Measurements from ENCODE around the gene MUC20.
"Not testable (repeated sequence)": the region's sequence is repeated elsewhere in the genome, so short reads cannot be mapped to it uniquely, and the experiment has no call there.

MUC20 gene

DNA sequence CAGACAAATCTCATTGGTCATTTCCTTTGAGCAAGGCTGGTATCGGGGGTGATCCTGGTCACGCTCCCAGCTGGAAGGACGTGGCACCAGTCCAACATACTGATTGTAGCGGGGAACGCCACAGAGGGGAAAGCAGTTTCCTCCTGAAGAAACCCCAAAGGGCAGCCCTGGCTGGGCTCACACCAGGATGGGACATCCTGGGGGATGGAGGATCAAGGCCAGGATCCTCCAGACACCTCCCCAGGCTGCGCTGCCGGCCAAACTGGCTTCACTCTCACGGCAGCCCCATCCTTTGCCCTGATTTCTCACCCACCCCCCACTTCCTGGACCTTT is 36.6 kb downstream of the MUC20 start:
- DNase-seq, result no peak

DNA sequence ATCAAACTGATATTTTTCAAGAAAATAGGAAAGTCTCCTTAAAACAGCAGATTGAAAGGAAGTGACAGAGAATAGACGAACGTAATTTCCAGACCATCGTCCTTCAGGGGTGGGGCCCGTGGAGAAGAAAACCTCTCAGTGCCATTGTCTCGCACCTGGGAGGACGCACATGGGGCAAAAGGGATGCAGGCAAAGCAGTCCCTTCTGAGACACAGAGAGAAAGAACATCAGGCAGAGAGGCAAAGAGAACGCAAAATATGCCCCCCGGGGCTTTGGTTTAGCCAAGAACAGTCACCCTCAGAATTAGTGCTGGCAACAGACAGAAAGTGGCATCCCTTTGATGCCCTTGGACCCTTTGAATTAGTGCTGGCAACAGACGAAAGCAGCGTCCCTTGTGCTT is 37.0 kb downstream of the MUC20 start:
- no peak for DNase-seq

DNA sequence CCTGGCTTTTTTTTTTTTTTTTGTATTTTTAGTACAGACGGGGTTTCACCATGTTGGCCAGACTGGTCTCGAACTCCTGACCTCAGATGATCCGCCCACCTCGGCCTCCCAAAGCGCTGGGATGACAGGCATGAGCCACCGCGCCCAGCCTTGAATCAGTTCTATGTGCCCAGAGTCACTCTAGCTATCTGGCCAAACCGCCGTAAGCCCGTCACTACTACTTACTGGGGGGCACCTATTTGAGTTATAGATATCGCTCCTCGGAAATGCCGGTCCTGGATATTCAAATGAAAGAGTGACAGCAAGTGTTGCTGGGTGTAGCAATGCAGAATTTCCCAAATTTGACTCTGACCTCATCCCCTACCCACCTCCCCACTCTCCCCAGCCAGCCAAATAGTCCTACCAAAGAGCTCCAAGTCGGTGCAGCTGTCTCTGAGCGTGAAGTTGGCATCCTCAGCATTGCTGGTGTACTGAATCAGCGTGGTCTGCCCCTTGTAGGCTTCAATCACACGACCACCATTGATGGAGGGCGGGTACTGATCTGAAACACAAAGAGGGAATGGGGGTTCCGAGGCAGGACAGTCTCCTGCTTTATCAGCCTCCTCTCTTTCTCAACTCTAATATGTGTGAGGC is 38.1 kb downstream of the MUC20 start:
- DNase-seq, result no peak

DNA sequence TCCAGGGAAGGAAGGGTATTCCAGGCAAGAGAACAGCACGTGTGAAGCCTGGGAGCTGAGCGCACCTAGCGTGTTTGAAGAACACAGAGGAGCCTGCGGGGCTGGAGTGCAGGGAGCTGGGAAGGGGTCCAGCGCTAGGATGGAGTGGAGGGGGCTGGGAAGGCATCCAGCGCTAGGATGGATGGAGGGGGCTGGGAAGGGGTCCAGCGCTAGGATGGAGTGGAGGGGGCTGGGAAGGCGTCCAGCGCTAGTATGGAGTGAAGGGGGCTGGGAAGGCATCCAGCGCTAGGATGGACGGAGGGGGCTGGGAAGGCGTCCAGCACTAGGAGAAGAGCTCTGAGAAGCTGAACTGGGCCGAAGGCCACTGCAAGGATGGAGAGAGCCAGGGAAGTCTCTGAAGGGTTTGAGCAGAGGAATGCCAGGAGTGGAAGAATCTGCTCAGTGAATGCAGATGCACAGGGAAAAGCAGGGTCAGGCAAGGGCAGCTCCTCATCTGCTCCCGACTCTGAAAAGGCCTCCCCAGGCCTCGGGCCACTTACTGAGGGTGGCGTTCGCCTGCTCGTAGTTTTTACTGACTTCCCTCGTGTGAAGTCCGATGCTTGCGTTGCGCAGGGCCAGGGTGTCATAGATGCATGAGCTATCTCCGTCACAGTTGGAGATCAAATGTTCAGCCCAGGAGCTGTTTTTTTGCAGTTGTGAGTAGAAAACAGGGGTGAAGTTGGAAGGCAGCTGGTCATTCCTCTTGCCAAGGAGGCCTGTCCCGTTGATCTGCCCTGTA is 39.8 kb downstream of the MUC20 start:
- no peak for DNase-seq

DNA sequence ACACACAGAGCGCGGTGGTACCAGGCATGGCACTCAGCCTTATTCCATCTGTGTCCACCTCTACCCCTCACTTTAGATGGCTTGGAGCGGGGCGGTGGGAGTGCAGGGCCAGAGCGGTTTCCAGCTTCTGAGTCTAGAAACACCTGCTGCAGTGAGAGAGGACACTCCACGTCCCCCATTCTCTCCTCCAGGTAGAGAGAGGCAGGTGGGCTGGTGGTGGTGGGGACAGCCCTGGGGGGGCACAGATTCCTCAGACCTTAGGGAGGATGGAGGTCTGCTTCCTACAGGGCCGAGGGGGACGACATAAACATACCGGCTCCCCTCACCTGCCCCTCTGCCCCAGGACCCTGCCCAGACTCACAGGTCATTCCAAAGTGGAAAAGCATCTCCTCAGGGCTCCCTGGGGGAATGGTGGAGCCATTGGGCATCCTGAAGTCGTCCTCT is 40.4 kb downstream of the MUC20 start:
- no peak for DNase-seq

DNA sequence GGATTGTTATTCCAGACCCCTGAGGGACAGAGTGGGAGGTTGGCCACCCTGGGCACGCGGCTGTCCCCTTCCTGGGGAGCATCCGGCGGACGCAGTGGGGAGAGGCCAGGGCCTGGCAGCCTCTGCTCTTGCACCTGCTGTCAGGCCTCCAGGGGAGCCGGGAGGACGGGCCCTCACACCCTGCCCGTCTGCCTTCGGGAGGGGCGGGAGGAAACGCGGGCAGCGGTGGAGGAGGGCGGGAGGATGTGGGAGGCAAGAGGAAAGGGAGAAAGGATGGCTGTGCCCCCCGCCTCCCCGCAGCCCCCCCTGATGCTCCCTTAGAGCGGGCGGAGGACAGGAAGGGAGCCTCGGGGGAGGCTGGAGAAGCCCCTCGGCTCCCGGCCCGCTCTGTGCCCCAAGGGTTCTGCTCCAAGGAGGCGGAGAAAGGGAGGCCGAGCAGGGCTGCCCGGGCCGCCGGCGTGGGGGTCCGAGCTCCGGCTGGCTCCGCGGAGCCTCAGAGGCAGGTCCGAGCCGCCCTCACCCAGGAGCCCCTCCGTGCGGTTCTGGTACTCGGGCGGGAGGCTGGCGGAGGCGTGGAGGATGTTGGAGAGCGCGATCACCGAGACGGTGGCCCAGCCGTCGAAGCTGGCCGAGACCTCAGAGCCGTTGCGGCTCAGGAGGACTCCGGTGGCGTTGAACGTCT is 40.9 kb downstream of the MUC20 start:
- no peak for DNase-seq

DNA sequence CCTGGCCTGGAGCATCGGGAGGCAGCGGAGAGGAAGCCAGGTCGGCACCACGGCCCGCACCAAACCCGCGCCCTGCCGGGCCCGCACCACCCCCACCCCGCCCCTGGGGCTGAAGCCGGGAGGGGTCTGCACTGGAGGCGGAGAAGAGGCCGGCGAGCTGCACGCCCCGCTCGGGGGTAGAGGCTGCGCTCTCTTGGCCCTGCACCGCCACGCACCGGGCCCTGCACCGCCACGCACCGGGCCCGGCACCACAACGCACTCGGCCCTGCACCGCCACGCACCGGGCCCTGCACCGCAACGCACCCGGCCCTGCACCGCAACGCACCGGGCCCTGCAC is 41.4 kb downstream of the MUC20 start:
- DNase-seq, result no peak

DNA sequence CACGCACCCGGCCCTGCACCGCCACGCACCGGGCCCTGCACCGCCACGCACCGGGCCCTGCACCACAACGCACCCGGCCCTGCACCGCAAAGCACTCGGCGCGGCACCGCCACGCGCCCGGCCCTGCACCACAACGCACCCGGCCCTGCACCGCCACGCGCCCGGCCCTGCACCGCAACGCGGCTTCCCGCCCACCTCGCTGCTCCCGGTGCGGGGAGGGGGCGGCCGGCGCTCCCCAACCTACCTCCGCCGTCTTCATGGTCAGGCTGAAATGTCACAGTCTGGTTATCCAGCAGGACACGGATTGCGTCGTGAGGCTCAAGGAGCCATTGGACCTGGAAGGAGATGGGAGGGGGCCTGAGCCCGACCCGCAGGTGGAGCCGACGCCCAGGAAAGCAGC is 41.8 kb downstream of the MUC20 start:
- no peak for DNase-seq

DNA sequence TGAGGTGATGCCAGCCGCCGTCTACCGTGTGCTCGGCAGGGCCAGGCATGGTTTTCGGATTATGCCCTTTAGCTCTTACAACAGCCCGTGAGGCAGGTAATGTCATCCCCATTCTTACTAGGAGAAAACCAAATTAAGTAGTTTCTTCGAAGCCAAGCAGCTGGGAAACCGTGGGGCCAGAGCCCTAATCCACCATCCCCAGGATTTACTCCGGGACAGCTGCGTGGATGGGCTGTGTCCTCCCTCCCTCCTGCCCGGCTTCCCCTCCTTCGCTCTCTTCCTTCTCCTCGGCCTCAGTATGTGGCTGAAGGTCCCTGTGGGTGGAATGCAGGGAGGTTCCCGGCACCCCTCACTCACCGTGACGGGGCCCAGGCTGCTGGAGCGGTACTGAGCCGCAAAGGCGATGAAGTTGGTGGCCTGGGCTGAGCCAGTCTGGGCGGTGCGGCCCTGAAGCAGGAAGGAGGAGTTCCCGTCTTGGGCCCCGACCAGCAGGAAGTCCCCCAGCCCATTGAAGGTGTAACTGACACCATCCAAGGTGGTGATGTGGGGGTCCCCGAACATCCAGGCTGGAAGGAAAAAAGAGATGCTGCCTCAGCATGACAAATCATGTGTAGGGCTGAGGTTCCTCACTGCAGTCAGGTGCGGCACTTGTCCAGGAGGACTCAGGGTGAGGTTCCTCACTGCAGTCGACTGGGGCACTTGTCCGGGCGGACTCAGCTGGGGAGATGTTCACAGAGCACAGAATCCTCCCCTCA is 42.5 kb downstream of the MUC20 start:
- DNase-seq, result no peak

DNA sequence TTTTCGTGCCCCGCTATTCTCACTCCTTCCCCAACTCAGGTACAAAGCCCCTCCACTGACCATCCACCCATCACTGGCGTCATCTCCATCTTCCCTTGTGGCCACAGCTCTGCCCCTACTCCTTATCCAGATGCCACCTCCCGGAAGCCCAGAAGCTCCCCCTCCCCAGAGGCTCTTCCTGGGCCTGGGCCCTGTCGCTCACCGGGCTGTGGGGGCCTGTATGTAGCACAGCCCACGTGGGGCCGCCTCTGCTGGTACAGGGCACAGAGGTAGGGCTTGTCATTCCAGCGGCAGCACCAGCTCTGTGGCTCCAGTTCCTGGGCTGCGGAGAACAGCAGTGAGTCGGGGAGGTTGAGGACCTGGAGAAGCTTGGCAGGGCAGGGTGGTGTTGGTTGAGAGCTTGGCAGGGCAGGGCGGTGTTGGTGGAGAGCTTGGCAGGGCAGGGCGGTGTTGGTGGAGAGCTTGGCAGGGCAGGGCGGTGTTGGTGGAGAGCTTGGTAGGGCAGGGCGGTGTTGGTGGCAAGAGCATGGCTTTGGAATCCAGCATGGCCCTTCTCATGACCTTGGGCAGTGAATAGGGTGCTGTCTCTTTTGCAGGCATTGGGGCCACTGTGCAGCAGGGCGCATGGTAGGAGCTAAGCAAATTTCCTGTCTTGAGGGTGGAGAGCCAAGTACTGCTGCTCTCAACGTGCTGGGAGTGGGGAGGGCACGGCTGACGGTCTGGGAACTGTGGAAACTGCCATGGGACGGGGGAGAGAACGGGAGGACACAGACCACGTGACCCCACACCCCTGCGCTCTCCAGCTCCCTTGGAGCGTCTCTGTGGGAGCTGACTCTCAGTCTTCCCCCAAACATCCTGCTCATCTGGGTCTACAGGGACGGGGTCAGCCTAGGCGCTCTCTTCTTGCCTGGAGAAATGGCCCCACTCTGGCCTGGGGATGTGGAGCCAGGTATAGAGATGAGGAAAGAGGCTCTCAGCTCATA is 43.4 kb downstream of the MUC20 start:
- DNase-seq, result no peak

DNA sequence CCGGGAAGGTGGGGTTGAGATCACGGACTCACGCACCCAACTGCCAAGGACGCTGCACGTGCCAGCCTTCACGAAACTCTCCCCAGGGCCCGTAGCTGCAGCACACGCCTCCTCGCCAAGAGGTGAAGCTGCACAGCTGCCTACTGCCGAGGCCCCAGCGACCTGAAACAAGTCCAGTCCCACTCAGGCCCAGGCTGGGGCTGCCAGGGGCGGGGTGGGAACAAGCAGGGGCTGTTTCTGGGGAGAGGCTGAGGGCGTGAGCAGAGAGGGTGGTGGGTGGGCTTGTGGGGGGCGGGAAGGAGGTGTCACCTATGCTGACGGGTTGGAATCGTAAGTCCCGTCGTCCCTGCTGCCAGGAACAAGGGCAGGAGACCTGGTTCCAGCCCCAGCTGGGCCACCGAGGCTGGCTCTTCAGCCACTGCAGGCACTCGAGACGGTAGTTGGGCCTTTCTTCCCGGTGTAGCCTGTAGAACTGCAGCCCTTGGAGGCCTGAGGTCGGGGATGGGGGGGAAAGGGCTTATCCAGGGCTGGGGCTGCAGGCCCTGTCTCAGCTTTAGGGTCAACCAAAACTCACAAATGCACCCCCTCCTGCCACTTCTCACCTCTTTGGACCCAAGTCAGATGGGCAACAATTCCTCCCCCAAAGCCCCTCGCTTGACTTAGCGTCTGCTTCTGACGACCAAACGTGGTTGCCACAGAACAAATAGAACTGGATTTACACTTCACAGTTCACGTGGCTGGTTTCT is 44.4 kb downstream of the MUC20 start:
- DNase-seq, result no peak

DNA sequence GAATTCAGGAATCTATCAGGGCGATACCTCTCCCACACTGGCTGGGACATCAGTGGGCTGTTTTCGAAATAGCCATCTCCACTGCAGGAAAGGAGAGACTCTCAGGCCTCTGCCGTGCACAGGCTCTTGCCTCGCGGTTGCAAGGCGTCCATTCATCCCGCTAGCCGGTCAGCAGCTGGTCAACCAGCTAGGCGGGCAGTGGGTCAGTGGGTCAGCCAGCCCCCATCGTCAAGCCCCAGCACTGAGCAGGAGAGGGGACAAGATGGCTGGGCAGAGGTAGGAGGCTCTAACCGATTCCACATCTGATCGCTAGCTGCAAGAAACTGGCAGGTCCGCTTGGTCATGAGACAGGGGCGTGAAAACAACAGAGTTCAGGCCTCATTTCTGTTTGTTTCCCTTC is 45.9 kb downstream of the MUC20 start:
- DNase-seq, result no peak

DNA sequence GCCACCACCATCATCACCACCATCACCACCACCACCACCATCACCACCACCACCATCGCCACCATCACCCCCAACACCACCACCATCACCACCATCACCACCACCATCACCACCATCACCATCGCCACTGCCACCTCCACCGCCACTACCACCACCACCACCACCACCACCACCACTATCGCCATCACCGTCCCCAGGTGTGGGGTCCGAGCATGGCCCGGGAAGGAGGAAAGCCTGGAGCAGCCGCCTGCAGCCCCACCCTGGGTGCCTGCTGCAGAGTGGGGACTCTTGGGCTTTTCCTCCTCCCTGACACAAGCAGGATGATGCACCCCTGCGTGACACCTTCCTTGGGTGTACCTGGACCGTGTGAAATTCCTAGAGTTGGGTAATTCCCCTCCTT is 47.0 kb downstream of the MUC20 start:
- DNase-seq, result no peak

DNA sequence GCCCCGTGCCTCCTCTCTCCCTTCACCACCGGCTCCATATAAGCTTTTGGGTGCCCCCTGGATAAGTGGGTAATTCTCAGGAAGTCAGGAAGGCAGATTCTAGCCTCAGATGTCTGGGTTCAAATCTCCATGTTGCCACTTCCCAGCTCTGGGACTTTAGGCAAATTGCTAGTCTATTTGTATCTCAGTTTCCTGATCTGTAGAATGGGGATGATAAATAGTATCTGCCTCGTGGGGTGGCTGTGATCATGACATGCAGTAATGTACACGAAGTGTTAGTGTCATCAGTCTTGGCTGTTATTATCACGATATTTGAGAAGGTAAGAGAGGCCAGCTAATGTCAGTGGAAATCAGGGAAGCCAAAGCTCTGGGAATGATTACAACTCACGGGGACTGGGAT is 47.6 kb downstream of the MUC20 start:
- no peak for DNase-seq

DNA sequence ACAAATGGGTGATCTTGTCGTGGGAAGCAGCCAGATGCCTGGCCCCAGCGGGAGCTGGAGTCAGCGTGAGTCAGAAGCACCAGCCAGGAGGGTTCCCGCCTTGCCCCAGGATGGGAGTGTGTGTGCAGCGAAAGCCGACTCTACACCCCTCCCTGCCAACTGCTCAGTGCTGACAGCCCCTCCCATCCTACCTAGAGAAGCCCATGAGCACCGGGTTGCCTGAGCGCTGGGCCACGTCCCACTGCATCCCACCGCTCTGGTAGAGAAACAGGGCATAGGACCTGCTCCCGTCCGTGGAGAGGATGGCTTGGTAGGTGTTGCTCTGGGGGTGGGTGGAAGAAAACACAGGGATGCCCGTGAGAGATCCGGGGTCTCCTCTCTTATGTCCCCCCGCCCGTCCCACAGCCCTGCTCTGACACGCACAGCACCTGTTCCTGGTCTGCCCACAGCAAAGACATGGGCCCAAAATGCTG is 48.1 kb downstream of the MUC20 start:
- no peak for DNase-seq

DNA sequence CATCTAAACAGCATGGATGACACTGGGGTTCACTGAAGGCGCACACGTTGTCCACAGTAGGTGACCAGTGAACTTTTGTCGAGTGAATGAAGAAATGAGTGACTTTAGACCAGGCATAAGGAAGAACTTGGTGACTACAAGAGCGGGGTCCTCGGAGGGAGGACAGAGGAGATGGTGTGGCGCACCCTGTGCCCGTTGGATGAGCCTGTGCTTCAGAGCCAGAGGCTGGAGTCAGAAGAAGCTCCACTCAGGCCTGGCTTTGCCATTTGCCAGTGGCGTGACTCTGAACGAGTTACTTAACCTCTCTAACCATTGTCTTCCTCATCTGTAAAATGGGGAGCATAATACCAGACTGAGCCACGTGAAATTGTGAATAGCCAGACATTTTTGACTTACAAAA is 48.8 kb downstream of the MUC20 start:
- no peak for DNase-seq

DNA sequence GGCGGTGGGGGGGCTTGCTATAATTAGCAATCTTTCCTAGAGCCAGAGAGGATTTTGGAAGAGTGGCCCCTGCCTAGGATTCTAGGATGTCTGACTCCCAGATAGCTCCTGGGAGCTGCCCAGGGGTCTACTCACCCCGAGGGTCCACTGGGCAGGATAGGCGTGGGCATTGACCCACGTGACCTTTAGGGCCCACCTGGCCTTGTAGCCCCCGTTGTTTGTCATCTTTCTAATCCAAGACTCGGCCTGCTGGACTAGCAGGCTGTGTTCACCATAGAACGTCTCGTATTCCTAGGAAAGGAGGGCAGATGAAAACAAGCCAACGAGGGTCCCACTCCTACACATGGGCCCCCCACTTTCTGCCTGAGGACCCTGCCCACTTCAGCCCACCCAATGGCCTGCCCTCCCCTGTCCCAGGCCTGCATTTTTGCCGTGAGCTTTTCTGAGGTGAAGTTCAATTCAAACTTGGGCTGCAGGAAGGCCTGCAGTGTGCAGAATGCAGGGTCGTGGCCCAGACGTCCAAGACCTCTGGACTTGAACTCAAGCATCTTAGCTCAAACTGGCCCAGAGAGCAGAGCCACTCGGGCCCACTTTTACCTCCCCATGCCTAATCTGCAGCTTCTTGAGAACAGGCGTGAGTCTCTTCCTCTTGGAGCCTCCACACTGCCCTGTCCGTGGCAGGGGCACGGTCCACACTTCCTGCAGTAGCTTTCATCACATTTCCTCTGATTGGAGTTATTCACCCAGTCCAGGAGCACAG is 49.5 kb downstream of the MUC20 start:
- DNase-seq, result no peak

DNA sequence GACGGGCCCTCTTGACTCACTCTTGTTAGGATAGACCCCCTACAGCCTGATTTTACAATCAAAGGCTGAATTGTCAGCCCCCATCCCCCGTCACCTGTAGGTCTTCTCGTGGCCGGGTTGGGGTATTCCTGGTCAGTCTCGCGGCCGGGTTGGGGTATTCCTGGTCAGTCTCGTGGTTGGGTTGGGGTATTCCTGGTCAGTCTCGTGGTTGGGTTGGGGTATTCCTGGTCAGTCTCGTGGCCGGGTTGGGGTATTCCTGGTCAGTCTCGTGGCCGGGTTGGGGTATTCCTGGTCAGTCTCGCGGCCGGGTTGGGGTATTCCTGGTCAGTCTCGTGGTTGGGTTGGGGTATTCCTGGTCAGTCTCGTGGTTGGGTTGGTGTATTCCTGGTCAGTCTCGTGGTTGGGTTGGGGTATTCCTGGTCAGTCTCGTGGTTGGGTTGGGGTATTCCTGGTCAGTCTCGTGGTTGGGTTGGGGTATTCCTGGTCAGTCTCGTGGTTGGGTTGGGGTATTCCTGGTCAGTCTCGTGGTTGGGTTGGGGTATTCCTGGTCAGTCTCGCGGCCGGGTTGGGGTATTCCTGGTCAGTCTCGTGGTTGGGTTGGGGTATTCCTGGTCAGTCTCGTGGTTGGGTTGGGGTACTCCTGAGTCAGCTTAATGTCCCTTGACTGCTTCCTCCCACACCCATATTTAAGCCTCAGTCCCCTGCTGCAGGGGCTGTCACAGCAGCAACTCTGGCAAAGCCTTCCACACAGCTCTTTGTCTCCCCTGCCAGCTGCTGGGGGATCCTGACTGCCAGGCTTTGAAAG is 50.3 kb downstream of the MUC20 start:
- not testable (repeated sequence) for DNase-seq

DNA sequence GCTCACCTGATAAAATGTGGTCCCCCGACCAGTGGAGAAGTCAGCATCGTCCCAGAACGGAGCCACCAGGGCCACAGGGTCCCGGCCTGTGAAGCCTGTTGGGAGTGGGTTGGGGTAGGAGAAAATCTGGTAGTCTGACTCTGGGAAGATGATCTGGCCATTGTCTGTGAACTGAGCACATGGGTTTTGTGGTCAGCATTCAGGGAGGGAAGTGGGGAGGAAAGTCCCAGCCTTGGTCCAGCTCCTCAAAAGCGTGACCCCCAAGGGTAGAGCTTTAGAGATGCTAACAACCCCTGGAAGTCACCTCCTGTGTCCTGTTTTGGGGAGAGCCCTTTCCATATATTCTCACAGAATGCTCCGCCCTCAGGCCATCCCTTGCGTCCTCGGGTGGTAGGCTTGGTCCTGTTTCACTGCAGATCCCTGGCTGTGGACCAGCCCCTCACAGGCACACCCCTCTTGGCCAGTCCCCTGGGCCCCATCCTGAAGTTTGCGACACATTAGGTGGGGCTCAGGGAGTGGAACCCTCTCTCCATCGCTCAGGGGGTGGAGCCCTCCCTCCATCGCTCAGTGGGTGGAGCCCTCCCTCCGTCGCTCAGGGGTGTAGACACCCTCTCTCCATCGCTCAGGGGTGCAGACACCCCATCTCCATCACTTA is 51.0 kb downstream of the MUC20 start:
- no peak for DNase-seq

Measured in fibroblast of skin of right quadriceps (primary cell).